Measurements from ENCODE around the gene BNC2.

Gene BNC2

DNA sequence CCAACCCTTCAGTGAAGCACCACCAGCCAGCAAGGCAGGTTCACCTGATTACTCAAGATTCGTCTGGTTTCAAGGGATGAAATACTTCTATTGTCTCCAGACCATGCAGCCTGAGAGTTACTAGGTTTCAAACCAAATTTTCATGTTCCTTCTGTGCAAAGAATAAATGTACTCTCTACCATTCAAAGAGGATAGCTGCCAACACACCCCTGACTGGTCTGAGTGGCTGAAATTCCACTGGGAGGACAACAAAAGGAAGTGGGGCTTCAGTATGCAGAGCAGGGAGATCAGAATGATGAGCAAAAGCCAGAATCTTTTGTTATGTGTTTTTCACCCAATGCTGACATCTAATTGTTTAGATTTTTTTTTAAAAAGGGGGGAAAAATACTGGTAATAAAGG, 356.3 kb downstream of the BNC2 start:
- TF ChIP-seq ZBTB7A (IDR thresholded peaks at IDR 0.05; ENCODE audit: low read depth): no peak

DNA sequence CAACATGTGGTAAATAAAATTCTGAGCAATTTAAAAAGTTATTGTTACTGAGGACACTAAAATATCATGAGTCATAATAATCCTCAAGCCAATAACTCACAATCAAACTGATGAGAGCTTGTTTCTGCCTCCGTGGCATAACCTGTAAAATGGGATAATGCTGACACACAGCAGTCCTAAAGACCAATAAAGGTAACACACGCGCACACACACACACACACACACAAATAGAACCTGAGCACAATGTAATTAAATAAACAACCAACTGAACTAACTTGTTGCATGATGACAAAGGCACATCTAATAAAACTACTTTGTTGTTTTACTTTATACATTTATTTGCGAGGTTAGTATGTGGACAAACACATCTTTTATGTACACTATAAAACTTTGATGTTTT, 358.2 kb downstream of the BNC2 start:
- TF ChIP-seq, protein P1, sequence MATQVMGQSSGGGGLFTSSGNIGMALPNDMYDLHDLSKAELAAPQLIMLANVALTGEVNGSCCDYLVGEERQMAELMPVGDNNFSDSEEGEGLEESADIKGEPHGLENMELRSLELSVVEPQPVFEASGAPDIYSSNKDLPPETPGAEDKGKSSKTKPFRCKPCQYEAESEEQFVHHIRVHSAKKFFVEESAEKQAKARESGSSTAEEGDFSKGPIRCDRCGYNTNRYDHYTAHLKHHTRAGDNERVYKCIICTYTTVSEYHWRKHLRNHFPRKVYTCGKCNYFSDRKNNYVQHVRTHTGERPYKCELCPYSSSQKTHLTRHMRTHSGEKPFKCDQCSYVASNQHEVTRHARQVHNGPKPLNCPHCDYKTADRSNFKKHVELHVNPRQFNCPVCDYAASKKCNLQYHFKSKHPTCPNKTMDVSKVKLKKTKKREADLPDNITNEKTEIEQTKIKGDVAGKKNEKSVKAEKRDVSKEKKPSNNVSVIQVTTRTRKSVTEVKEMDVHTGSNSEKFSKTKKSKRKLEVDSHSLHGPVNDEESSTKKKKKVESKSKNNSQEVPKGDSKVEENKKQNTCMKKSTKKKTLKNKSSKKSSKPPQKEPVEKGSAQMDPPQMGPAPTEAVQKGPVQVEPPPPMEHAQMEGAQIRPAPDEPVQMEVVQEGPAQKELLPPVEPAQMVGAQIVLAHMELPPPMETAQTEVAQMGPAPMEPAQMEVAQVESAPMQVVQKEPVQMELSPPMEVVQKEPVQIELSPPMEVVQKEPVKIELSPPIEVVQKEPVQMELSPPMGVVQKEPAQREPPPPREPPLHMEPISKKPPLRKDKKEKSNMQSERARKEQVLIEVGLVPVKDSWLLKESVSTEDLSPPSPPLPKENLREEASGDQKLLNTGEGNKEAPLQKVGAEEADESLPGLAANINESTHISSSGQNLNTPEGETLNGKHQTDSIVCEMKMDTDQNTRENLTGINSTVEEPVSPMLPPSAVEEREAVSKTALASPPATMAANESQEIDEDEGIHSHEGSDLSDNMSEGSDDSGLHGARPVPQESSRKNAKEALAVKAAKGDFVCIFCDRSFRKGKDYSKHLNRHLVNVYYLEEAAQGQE (IDR thresholded peaks at IDR 0.05; ENCODE audit: low read depth): no peak
- no peak for TF ChIP-seq EGR1 (IDR thresholded peaks at IDR 0.05)
- TF ChIP-seq YY1 (IDR thresholded peaks at IDR 0.05; ENCODE audit: low read depth): no peak
- TF ChIP-seq EP300 (IDR thresholded peaks at IDR 0.05; ENCODE audit: borderline replicate concordance): no peak
- TF ChIP-seq, protein P2, sequence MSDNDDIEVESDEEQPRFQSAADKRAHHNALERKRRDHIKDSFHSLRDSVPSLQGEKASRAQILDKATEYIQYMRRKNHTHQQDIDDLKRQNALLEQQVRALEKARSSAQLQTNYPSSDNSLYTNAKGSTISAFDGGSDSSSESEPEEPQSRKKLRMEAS (IDR thresholded peaks at IDR 0.05): no peak
- no peak for TF ChIP-seq NFIC (IDR thresholded peaks at IDR 0.05)
- TF ChIP-seq, protein P3, sequence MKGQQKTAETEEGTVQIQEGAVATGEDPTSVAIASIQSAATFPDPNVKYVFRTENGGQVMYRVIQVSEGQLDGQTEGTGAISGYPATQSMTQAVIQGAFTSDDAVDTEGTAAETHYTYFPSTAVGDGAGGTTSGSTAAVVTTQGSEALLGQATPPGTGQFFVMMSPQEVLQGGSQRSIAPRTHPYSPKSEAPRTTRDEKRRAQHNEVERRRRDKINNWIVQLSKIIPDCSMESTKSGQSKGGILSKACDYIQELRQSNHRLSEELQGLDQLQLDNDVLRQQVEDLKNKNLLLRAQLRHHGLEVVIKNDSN (IDR thresholded peaks at IDR 0.05): no peak
- no peak for TF ChIP-seq CREB1 (IDR thresholded peaks at IDR 0.05; ENCODE audit: low read depth)
- no peak for TF ChIP-seq RAD21 (IDR thresholded peaks at IDR 0.05; ENCODE audit: low read depth)
- no peak for TF ChIP-seq ZBTB7A (IDR thresholded peaks at IDR 0.05; ENCODE audit: low read depth)

DNA sequence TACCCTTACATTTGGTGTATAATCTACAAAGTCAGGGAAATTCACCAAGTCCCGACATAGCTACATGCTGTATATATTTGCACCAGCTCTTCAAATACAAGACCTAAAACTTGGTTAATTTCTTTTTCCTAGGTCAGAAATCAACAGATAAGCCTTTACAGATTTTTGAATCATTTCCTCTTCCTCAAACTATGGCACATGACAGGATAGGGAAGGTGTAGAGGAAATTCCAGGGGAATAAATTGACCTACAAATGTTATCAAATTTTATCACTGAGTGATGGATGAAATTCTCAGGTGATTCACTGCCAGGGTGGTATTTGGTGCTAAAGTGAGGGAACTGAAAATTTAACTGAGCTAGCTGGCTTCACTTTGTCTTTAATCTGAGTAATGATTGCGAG, 360.0 kb downstream of the BNC2 start:
- no peak for TF ChIP-seq CREB1 (IDR thresholded peaks at IDR 0.05; ENCODE audit: low read depth)
- no peak for TF ChIP-seq EGR1 (IDR thresholded peaks at IDR 0.05)
- TF ChIP-seq TCF12 (IDR thresholded peaks at IDR 0.05; ENCODE audit: low read depth): no peak
- TF ChIP-seq, protein P2 (IDR thresholded peaks at IDR 0.05): no peak
- TF ChIP-seq ZBTB7A (IDR thresholded peaks at IDR 0.05; ENCODE audit: low read depth): no peak
- no peak for TF ChIP-seq EP300 (IDR thresholded peaks at IDR 0.05; ENCODE audit: borderline replicate concordance)
- no peak for TF ChIP-seq RAD21 (IDR thresholded peaks at IDR 0.05; ENCODE audit: low read depth)
- TF ChIP-seq, protein P1 (IDR thresholded peaks at IDR 0.05; ENCODE audit: low read depth): no peak
- no peak for TF ChIP-seq YY1 (IDR thresholded peaks at IDR 0.05; ENCODE audit: low read depth)
- no peak for TF ChIP-seq FOXM1 (IDR thresholded peaks at IDR 0.05; ENCODE audit: borderline replicate concordance, low read depth)
- TF ChIP-seq CEBPB (IDR thresholded peaks at IDR 0.05): no peak
- no peak for TF ChIP-seq TAF1 (IDR thresholded peaks at IDR 0.05; ENCODE audit: low read depth)

DNA sequence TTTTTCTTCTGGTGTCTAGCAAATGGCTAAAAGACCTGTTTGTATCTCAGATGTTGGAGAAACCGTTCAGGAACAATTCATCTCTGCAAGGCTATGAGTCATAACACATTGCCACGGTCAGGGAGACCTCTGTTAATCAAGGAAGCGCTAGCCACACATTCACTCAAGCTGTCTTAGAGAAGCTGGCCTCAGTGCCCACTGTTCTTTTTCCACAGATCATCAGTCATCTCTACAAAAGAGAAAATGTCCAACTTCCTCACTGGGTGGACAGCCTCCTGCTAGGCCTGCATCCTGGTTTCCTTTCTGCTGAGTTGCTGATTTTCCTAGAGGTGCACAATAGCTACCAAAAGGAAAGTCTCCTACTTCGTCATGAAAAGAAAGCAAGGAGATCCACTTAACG, 360.5 kb downstream of the BNC2 start:
- TF ChIP-seq, protein P2 (IDR thresholded peaks at IDR 0.05): no peak

DNA sequence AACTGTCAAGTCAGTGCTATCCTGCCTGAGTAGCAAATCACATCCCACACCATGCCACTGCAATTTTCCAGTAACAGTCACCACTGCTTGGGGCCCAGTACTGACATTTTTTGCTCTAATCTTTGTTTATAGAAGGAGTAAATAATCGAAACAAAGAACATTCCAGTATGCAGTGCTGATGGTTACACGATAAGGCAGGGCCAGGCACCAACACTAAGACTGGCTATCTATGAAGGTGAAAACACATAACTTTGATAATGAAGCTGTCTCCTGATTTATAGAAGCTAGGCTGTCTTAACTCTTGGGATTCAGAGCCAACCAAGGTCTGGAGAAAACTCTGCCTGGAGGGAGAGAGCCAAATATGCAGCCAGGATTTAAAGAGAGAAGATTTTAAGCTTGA, 365.3 kb downstream of the BNC2 start:
- TF ChIP-seq TAF1 (IDR thresholded peaks at IDR 0.05; ENCODE audit: low read depth) (no peak), ZBTB7A (IDR thresholded peaks at IDR 0.05; ENCODE audit: low read depth) (no peak), NFIC (IDR thresholded peaks at IDR 0.05) (no peak), TEAD4 (IDR thresholded peaks at IDR 0.05) (no peak), TCF12 (IDR thresholded peaks at IDR 0.05; ENCODE audit: low read depth) (no peak), EP300 (IDR thresholded peaks at IDR 0.05; ENCODE audit: borderline replicate concordance) (no peak), EGR1 (IDR thresholded peaks at IDR 0.05) (no peak)

DNA sequence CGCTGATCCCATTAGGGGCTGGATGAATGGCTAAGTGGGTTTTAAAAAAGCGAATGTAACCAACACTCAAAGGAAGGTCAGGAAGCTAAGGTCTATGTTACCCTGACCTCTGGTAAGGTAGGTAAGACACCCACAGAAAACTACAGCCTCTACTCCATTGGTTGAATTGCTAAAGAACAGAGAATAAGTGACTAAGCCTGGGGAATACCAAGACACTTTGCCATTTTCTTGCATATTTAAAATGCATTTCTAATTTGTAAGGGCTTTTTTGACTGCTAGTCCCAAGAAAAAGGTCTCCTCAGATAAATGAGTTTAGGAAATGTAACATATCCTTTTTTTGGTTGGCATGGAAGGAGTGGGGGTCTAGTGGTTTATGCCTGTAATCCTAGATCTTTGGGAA, 368.7 kb downstream of the BNC2 start:
- TF ChIP-seq YY1 (IDR thresholded peaks at IDR 0.05; ENCODE audit: low read depth) (no peak), FOXM1 (IDR thresholded peaks at IDR 0.05; ENCODE audit: borderline replicate concordance, low read depth) (no peak), CEBPB (IDR thresholded peaks at IDR 0.05) (no peak), TAF1 (IDR thresholded peaks at IDR 0.05; ENCODE audit: low read depth) (no peak), NFIC (IDR thresholded peaks at IDR 0.05) (no peak), TCF12 (IDR thresholded peaks at IDR 0.05; ENCODE audit: low read depth) (no peak)

DNA sequence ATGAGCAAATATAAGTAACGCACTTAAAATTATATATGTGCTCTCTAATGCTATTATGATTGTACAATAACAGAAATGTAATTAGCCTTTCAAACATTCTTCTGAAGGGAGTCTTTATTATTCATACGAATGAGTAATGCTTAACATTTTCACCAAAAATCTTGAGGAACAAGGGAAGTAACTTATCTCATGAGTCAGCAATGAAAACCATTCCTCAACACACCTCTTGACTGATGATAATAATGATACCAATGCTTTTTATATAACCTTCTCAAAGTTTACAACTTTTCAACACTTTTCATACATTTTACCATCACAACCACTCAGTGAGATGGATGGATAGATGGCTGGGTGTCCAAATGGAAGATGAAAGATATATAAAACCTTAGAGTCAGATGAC, 369.3 kb downstream of the BNC2 start:
- no peak for TF ChIP-seq YY1 (IDR thresholded peaks at IDR 0.05; ENCODE audit: low read depth)
- no peak for TF ChIP-seq RAD21 (IDR thresholded peaks at IDR 0.05; ENCODE audit: low read depth)

DNA sequence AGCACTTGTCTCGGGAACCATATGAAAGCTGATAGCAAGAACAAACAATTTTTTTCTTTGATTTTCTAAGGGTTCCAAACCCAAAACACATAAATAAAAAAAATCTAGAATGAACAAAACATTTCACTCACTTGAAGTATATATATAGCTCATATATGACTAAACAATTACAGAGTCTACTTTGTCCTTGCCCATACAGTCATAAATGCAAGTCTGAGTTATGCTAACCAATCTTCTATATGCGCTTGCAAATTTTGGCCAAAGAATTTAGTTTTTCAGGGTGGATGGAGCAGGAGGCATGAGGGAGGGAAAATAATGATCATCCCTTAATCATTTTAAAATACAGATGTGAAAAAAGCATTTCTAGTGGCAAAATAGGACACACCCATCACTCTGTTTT, 370.1 kb downstream of the BNC2 start:
- TF ChIP-seq ZBTB7A (IDR thresholded peaks at IDR 0.05; ENCODE audit: low read depth) (no peak), NFIC (IDR thresholded peaks at IDR 0.05) (no peak), YY1 (IDR thresholded peaks at IDR 0.05; ENCODE audit: low read depth) (no peak), CREB1 (IDR thresholded peaks at IDR 0.05; ENCODE audit: low read depth) (no peak), TEAD4 (IDR thresholded peaks at IDR 0.05) (no peak), FOXM1 (IDR thresholded peaks at IDR 0.05; ENCODE audit: borderline replicate concordance, low read depth) (no peak), RAD21 (IDR thresholded peaks at IDR 0.05; ENCODE audit: low read depth) (no peak), EGR1 (IDR thresholded peaks at IDR 0.05) (no peak), EP300 (IDR thresholded peaks at IDR 0.05; ENCODE audit: borderline replicate concordance) (no peak), TAF1 (IDR thresholded peaks at IDR 0.05; ENCODE audit: low read depth) (no peak), CEBPB (IDR thresholded peaks at IDR 0.05) (no peak), TCF12 (IDR thresholded peaks at IDR 0.05; ENCODE audit: low read depth) (no peak)
- TF ChIP-seq, protein P2 (IDR thresholded peaks at IDR 0.05): no peak
- TF ChIP-seq, protein P3 (IDR thresholded peaks at IDR 0.05): no peak
- TF ChIP-seq, protein P1 (IDR thresholded peaks at IDR 0.05; ENCODE audit: low read depth): no peak

All from Ishikawa (cell line).